ENCODE measurements around the gene ZMYND19.
"Not testable (repeated sequence)": the region's sequence is repeated elsewhere in the genome, so short reads cannot be mapped to it uniquely, and the experiment has no call there.

The ZMYND19 gene

DNA sequence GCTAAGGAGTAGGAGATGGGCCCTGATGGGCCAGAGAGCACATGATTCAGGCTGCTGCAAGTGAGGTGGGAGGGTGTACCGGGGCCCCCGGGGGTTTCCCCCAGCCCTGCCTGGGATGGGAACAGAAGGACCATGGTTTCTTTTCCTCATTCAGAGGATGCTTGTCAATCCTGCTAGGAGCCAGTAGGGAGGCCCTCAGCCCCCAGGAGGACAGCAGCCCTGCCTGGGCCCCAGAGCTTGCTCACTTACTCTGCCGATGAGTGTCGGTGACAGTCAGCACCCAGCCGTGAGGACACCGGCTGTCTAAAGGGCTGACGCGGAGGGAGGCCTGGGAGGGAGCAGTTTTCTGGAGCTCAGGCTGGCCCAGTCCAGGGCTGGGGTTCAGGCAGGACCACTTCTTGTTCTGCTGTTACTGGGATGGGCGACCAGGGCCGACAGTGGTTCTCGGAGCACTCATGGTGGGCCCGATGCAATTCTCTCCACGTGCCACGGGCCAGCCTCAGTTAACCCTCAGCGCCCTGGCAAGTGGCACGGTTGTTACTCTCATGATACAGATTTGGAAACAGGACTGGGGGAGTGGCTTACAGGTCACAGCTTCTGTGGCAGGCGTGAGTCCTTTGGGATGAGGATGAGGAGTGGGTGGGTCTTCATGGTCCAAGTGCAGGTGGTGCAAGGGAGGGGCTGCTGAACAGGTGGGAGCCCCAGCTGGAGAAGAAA, 17.0 kb upstream of the ZMYND19 start:
- H3K27me3 Mint-ChIP-seq: no peaks in the 10 kb centered on the region
- H3K4me3 Mint-ChIP-seq: peak overlapping the region; percentile 83 to 85
- DNase-seq (no peak), ATAC-seq (replicated peaks) (no peak)
- H3K4me1 Mint-ChIP-seq: peaks cover 28 to 38% of the 10 kb centered on the region in 2 donors
- peak overlapping the region; percentile 14 for H3K27ac Mint-ChIP-seq
- H3K9me3 Mint-ChIP-seq: no peaks in the 10 kb centered on the region
- peaks cover 0 to 7% of the 10 kb centered on the region in 2 donors for H3K36me3 Mint-ChIP-seq

DNA sequence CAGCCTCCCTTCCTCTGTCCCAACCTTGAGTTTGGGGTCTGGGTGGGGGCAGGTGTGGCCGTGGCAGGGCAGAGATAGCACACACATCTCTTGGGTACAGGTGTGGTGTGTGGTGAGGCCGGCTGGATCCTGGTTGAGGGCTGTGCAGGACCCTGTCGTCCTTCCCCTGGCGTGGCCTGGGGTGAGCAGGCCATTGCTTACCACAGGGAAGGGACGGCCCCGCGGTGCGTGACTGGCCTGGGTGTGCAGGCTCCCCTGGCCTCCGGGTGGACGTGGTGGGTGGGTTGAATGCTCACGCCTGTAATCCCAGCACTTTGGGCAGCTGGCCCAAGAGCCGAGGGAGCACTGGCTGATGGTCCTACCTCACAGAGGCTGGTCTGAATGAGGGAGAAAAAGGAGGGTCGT, 16.4 kb upstream of the ZMYND19 start:
- H3K27me3 Mint-ChIP-seq: no peaks in the 10 kb centered on the region
- H3K36me3 Mint-ChIP-seq: peaks cover 0 to 7% of the 10 kb centered on the region in 2 donors
- peak overlapping the region; percentile 83 to 85 for H3K4me3 Mint-ChIP-seq
- ATAC-seq (replicated peaks): no peak
- H3K4me1 Mint-ChIP-seq: peaks cover 25 to 38% of the 10 kb centered on the region in 2 donors
- H3K27ac Mint-ChIP-seq: no peak overlapping the region
- no peaks in the 10 kb centered on the region for H3K9me3 Mint-ChIP-seq
- no peak for DNase-seq

DNA sequence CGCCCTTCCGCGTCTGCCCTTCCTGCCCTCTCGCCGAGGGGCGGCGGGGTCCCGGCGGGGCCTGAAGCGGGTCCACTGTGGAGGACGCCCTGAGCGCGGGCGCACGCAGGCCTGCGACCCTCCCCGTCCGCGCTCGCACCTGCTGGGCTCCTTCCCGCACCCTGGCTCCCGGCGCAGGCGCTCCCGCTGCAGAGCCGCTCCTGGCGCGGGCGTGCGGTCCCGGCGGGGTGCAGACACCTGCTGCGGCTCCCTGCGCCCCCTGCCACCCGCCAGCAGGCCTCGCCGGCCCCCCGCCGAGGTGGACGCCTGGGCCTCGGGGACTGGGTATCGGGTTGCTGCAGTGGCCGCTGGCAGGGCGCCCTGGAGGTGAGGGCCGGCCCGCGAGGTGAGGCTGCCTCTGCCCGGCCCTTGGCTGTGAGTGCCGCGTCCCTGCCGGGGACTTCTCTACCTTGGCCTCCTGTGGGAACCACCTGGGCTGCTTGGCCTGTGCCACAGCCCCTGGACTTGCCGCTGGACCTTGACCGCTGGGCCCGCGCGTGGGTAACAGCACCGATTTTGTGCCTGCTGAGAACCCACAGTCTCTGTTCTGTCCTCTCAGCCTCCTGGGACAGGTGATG, 15.8 kb upstream of the ZMYND19 start:
- Mint-ChIP-seq H3K4me1 (peaks cover 21 to 33% of the 10 kb centered on the region in 2 donors), H3K27me3 (no peaks in the 10 kb centered on the region), H3K36me3 (peaks cover 0 to 3% of the 10 kb centered on the region in 2 donors), H3K27ac (peak overlapping the region; percentile 65), H3K4me3 (peak overlapping the region; percentile 83 to 85), H3K9me3 (no peaks in the 10 kb centered on the region)
- ATAC-seq (replicated peaks) (peak; percentile 10 to 12), DNase-seq (no peak)

DNA sequence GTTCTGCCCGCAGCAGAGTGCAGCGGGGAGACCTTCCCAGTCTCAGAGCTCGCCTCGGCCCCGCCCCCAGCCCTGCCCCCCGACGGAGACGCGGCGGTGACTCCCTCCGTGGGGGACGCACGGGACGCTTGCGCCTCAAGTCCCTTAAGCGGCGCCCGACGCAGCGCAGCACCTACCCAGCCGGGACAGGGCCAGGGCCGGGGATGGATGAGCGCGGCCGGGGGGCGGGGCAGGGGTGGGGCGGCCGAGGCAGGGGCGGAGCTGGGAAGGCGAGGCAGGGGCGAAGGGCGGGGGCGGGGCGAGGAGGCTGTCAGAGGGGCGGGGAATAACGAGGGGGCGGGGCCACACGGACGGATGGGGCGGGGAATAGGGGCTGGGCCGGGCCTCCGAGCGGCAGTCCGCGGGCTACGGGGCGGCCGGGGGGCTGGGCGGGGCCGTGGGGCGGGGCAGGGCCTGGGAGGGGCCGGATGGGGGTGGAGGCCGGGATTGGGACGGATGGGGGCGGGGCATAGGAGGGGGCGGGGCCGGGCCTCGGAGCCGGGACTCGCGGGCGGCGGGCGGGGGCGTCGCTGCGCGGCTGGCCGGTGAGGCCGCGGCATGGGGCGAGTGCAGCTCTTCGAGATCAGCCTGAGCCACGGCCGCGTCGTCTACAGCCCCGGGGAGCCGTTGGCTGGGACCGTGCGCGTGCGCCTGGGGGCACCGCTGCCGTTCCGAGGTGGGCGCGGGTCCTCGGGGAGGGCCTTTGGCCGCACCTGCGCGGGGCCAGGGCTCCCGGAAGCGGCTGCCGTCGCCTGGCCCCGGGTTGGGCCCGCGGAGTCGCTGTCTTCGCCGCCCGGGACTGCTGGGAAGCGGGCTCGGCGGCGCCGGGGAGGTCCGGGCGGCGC, 15.1 kb upstream of the ZMYND19 start, which contains the start of gene ARRDC1:
Gene ARRDC1, plus strand, starts transcription at position 566 of the 884 bp plus-strand sequence. Its CDS starts 32 bp downstream, at position 598.
- Mint-ChIP-seq H3K36me3 (peaks cover 0 to 3% of the 10 kb centered on the region in 2 donors), H3K4me1 (peaks cover 21 to 32% of the 10 kb centered on the region in 2 donors), H3K27ac (peak within 1 kb of the TSS; percentile 65), H3K27me3 (no peaks in the 10 kb centered on the region), H3K9me3 (no peaks in the 10 kb centered on the region), H3K4me3 (peak within 1 kb of the TSS; percentile 83 to 85)
- ATAC-seq (replicated peaks): peak; percentile 92
- DNase-seq: peak; percentile 88

DNA sequence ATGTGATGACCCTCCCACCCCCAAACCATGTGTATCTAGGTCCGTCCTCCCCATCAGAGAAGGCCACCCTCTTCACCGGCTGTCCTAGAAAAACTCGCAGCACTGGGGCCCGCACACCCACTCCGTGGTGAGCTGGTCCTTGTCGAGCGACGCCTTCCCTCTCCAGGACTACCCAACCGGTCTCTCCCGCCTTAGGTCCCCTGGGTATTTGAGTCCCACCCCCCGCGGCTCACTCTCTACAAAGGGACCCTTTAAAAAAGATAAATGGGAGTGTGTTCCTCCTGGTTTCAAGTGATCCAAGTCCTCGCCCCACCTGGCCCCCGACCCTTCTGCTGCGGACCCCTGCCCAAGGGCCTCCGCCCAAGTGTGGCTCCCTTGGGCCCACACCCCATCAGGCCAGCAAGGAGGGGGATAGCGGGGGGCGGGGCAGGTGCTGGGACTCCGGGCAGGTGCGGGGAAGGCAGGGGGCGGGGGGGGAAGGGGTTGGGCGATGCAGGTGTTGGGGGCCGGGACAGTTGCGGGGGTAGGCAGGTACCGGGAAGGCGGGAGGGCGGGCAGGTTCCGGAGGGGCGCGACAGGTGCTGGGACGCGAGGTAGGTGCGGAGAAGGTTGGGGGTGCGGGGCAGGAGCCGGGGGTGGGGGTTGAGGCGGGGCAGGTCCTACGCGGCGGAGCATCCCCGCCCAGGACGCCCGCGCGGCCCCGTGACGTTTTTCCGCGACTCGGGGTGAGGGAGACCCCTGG, 14.2 kb upstream of the ZMYND19 start:
- peak overlapping the region; percentile 37 for H3K27ac Mint-ChIP-seq
- H3K4me1 Mint-ChIP-seq: peaks cover 21 to 32% of the 10 kb centered on the region in 2 donors
- peak overlapping the region; percentile 29 to 65 for H3K4me3 Mint-ChIP-seq
- no peak for DNase-seq
- no peaks in the 10 kb centered on the region for H3K27me3 Mint-ChIP-seq
- ATAC-seq (replicated peaks): no peak
- H3K36me3 Mint-ChIP-seq: peaks cover 0 to 3% of the 10 kb centered on the region in 2 donors
- no peaks in the 10 kb centered on the region for H3K9me3 Mint-ChIP-seq

DNA sequence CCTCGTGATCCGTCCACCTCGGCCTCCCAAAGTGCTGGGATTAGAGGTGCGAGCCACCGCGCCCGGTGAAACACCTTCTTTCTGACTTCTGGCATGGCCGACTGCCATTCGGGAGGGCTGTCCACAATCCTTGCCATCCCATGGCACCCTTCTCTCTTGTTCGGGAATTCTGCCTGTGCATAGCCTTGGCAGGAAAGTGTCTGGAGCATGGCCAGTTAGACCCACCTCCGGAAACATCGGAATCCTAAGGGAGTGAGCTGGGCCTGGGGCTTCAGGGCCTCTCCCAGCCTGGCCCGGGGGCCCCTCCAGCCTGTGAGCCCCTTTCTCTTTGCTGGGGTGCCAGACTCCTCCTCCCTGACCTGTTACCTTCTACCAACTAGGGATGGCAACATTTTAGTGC, 13.6 kb upstream of the ZMYND19 start:
- Mint-ChIP-seq H3K27ac (peak overlapping the region; percentile 56), H3K4me1 (peaks cover 21 to 32% of the 10 kb centered on the region in 2 donors), H3K27me3 (no peaks in the 10 kb centered on the region), H3K36me3 (peaks cover 0 to 3% of the 10 kb centered on the region in 2 donors), H3K4me3 (no peak overlapping the region), H3K9me3 (no peaks in the 10 kb centered on the region)
- DNase-seq (no peak), ATAC-seq (replicated peaks) (no peak)

DNA sequence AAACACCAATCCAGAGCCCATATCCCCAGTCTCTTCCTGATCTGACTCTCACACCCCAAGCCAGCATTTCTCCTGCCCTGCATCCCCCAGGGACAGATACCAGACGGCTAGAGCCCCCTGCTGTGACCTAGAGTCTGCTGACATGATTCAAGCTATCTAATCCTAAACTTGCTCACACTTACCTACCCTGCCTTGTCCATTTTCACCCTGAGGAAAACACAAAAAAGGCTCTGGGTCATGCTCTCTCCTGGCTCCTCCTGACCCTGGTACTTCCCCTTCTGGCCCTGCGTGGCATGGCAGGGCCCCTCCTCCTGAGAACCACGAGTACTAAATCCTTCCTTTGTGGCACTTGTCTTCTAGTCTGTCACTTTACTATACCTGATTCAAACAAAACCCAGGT, 12.3 kb upstream of the ZMYND19 start:
- ATAC-seq (replicated peaks) (no peak), DNase-seq (no peak)
- H3K27ac Mint-ChIP-seq: peak overlapping the region; percentile 21
- H3K36me3 Mint-ChIP-seq: peaks cover 0 to 3% of the 10 kb centered on the region in 2 donors
- H3K27me3 Mint-ChIP-seq: no peaks in the 10 kb centered on the region
- no peak overlapping the region for H3K4me3 Mint-ChIP-seq
- H3K9me3 Mint-ChIP-seq: no peaks in the 10 kb centered on the region
- peaks cover 25 to 36% of the 10 kb centered on the region in 2 donors for H3K4me1 Mint-ChIP-seq

DNA sequence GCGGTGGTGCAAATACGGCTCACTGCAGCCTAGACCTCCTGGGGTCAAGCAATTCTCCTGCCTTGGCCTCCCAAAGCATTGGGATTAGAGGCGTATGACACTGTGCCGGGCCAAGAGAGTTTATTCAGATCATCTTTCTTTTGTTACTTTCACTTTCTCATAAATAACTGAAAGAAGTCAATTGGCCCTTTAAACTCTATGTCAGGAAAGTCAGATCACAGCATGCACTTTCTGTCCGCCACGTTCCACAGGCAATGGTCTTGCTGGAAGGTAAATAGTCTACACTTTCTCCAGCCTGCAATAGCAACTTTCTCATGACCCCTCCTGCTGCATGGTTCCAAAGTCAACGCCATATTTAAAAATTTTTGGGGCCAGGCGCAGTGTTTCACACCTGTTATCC, 8.6 kb upstream of the ZMYND19 start:
- Mint-ChIP-seq H3K36me3 (peaks cover 0 to 6% of the 10 kb centered on the region in 2 donors), H3K4me3 (no peak overlapping the region), H3K27me3 (no peaks in the 10 kb centered on the region), H3K27ac (no peak overlapping the region), H3K4me1 (peaks cover 14 to 21% of the 10 kb centered on the region in 2 donors), H3K9me3 (no peaks in the 10 kb centered on the region)
- ATAC-seq (replicated peaks) (no peak), DNase-seq (no peak)

DNA sequence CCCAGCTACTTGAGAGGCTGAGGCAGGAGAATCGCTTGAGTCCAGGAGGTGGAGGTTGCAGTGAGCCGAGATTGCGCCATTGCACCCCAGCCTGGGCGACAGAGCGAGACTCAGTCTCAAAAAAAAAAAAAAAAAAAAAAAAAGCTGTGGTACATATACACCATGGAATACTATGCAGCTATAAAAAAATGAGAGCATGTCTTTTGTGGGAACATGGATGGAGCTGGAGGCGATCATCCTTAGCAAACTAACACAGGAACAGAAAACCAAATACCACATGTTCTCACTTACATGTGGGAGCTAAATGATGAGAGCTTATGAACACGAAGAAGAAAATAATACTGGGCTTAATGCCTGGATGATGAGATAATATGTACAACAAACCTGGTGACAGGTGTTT, 6.3 kb upstream of the ZMYND19 start:
- not testable (repeated sequence) for ATAC-seq (replicated peaks); H3K4me3 Mint-ChIP-seq; H3K4me1 Mint-ChIP-seq; H3K9me3 Mint-ChIP-seq; H3K27me3 Mint-ChIP-seq; H3K36me3 Mint-ChIP-seq; DNase-seq; H3K27ac Mint-ChIP-seq

DNA sequence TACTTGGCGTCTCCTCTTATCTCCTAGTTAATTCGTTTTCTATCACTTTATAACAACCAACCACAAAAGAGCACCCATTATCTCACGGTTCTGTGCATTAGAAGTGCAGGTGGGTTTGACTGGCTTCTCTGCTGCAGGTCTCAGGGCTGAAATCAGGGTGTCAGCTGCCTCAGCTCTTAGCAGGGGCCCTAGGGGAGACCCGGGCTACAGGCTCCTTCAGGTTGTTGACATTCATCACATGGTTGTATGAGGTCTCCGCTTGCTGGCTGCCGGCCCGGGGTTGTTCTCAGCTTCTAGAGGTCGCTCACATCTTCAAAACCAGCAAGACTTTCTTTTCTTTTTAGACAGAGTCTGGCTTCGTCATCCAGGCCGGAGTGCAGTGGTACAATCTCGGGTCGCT, 2.9 kb upstream of the ZMYND19 start:
- Mint-ChIP-seq H3K4me1 (peaks cover 6 to 17% of the 10 kb centered on the region in 2 donors), H3K9me3 (no peaks in the 10 kb centered on the region), H3K27ac (no peak overlapping the region), H3K27me3 (no peaks in the 10 kb centered on the region), H3K36me3 (peaks cover 0 to 13% of the 10 kb centered on the region in 2 donors), H3K4me3 (no peak overlapping the region)
- no peak for DNase-seq
- no peak for ATAC-seq (replicated peaks)

DNA sequence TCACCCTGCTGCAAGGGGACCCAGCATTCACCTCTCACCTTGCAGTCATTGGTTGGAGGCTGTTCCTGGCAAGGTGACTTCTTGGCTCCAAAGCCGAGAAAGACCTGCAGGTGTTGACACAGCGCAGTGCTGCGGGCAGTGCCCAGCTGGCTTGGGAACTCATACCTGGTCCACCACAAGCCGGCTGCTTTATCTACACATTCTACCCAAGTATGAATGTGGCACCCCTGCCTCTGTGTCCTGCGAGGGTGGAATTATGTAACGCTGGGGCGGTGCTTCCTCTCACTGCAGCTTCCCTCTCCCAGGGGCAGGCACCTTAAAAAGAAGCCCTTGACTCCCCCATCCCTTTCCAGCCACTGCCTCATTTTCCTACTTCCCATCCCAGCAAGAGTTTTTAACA, 2.5 kb upstream of the ZMYND19 start:
- Mint-ChIP-seq H3K4me3 (no peak overlapping the region), H3K4me1 (peaks cover 10 to 21% of the 10 kb centered on the region in 2 donors), H3K27ac (no peak overlapping the region), H3K36me3 (peaks cover 4 to 17% of the 10 kb centered on the region in 2 donors), H3K9me3 (no peaks in the 10 kb centered on the region), H3K27me3 (no peaks in the 10 kb centered on the region)
- DNase-seq (no peak), ATAC-seq (replicated peaks) (no peak)

DNA sequence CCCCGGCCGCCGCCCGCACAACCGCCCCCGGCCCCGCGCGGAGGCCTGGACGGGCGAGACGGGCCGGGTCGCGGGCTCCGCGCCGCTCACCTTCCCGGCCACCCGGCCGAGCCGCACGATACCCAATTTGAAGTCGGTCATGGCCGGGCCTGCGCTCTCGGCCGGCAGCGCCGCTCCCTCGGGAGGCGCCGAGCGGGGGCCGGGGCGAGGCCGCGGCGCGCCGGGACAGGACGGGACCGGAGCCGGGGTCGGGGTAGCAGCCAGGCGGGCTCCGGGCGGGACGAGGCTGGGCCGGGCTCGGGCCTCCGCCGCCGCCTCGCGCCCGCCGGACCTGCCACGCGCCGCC, 216 bp downstream of the ZMYND19 start:
- Mint-ChIP-seq H3K27ac (no peak overlapping the region), H3K27me3 (no peaks in the 10 kb centered on the region), H3K4me3 (no peak overlapping the region), H3K36me3 (peaks cover 14 to 31% of the 10 kb centered on the region in 2 donors), H3K4me1 (peaks cover 12 to 23% of the 10 kb centered on the region in 2 donors), H3K9me3 (no peaks in the 10 kb centered on the region)
- peak; percentile 29 to 43 for ATAC-seq (replicated peaks)
- no peak for DNase-seq

DNA sequence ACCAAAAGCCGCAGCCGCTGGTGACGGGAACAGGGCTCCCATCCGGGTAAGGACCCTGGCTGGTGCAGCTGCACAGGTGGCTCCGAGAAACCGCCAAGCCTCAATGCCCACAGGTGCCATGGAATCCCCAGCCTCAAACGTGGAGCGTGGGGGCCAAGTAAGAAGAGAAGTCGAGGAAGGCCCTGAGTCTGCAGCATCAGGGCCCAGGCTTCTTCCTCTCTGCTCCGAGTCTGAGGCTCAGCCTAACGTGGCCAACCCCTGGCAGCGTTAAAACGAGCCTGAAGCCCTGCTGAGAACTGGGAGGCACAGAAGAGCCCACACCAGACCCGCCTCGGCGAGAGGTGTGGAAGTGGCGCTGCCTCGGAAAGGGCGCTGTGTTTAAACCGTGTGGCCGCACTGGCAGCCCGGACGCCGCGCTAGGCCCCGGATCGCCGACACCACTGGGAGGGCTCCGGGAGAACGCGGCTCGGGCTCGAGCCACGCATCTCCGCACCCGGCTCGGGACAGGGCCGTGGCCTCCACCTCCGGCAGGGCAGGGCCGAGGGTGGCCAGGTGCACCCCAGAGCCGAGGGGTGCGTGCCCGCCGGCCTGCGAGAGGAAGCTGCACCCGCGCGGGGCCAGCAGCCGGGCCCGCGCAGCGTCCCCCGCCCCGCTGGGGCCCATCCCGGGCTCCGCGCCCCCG, 730 bp downstream of the ZMYND19 start:
- ATAC-seq (replicated peaks): peak; percentile 5 to 6

More for the DNA sequence above, 730 bp downstream of the ZMYND19 start:
- Mint-ChIP-seq H3K4me3 (peak overlapping the region; percentile 85), H3K36me3 (peaks cover 14 to 30% of the 10 kb centered on the region in 2 donors), H3K9me3 (no peaks in the 10 kb centered on the region), H3K4me1 (peaks cover 12 to 23% of the 10 kb centered on the region in 2 donors), H3K27ac (peak overlapping the region; percentile 87), H3K27me3 (no peaks in the 10 kb centered on the region)
- DNase-seq: no peak
